Measurements from ENCODE around the gene CCDC15.

GRCh38 chr11:124938206-124938765 lies 15.7 kb upstream of the CCDC15 start:
- TF ChIP-seq CTCF (IDR thresholded peaks at IDR 0.05) (no peak), POLR2A (IDR thresholded peaks at IDR 0.05) (no peak), POLR2AphosphoS5 (IDR thresholded peaks at IDR 0.05) (no peak)
